A172 (cell line): ENCODE results near the gene TMPRSS3. TPM values are rescaled to one million over a fixed set of nuclear protein-coding genes. Genes with fewer than 3 reads are reported as not detected.
A peak's percentile ranks its signal among the peaks of the same experiment; 100 is the strongest.

Experiments
- DNase-seq: peaks from one replicate; pipeline ENCODE4 v3.0.0-alpha.2; 2015; ENCODE audit warnings: low spot score
- total RNA-seq: library from RNA; depleted of rRNA; stranded (reverse); fragments of >200 nt; shearing (Covaris generic); gene quantifications from 2 replicates; pipeline ENCODE4 v1.2.3, GENCODE V29; 2014

The TMPRSS3 gene
- total RNA-seq, 1 experiment from 2014 or later: 0.12 TPM

- DNase-seq: no peak
Measured at GRCh38 chr21:42373908-42374455, 21.9 kb downstream of the TMPRSS3 start.

- DNase-seq: no peak
Measured at GRCh38 chr21:42373196-42373907, 22.5 kb downstream of the TMPRSS3 start.

GRCh38 chr21:42370894-42371654 is 24.8 kb downstream of the TMPRSS3 start:
- no peak for DNase-seq

GRCh38 chr21:42369821-42370220 is 26.0 kb downstream of the TMPRSS3 start:
- no peak for DNase-seq

- DNase-seq: no peak
Measured at GRCh38 chr21:42367367-42368165, 28.3 kb downstream of the TMPRSS3 start.

- peak; percentile 95 for DNase-seq
Measured at GRCh38 chr21:42366292-42367010, 29.4 kb downstream of the TMPRSS3 start, which contains the start of gene TFF1. TFF1 (minus strand) TSS chr21:42366535; CDS start chr21:42366495, 40 bp downstream.

GRCh38 chr21:42365770-42366169 is 30.1 kb downstream of the TMPRSS3 start:
- no peak for DNase-seq

GRCh38 chr21:42364304-42364865 is 31.5 kb downstream of the TMPRSS3 start:
- no peak for DNase-seq

- DNase-seq: no peak
Measured at GRCh38 chr21:42363312-42363711, 32.5 kb downstream of the TMPRSS3 start.

- DNase-seq: no peak
Measured at GRCh38 chr21:42362700-42363099, 33.2 kb downstream of the TMPRSS3 start.

- no peak for DNase-seq
Measured at GRCh38 chr21:42362198-42362597, 33.7 kb downstream of the TMPRSS3 start.

GRCh38 chr21:42361286-42361685 is 34.6 kb downstream of the TMPRSS3 start:
- no peak for DNase-seq

- DNase-seq: no peak
Measured at GRCh38 chr21:42360317-42360716, 35.5 kb downstream of the TMPRSS3 start.

- no peak for DNase-seq
Measured at GRCh38 chr21:42358937-42359336, 36.9 kb downstream of the TMPRSS3 start.

- no peak for DNase-seq
Measured at GRCh38 chr21:42358261-42358660, 37.6 kb downstream of the TMPRSS3 start.

- no peak for DNase-seq
Measured at GRCh38 chr21:42357307-42357706, 38.5 kb downstream of the TMPRSS3 start.

- DNase-seq: no peak
Measured at GRCh38 chr21:42356650-42357049, 39.2 kb downstream of the TMPRSS3 start.

GRCh38 chr21:42356046-42356445 is 39.8 kb downstream of the TMPRSS3 start:
- DNase-seq: no peak

GRCh38 chr21:42353623-42354022 is 42.2 kb downstream of the TMPRSS3 start:
- no peak for DNase-seq

- DNase-seq: peak; percentile 18
Measured at GRCh38 chr21:42352441-42353095, 43.3 kb downstream of the TMPRSS3 start.
